ENCODE data around the gene CLCF1. TPM values are rescaled to one million over a fixed set of nuclear protein-coding genes. Genes with fewer than 3 reads are reported as not detected.
A peak's percentile ranks its signal among the peaks of the same experiment; 100 is the strongest.

The CLCF1 gene
- total RNA-seq, 1 donor: 4.7 TPM

DNA sequence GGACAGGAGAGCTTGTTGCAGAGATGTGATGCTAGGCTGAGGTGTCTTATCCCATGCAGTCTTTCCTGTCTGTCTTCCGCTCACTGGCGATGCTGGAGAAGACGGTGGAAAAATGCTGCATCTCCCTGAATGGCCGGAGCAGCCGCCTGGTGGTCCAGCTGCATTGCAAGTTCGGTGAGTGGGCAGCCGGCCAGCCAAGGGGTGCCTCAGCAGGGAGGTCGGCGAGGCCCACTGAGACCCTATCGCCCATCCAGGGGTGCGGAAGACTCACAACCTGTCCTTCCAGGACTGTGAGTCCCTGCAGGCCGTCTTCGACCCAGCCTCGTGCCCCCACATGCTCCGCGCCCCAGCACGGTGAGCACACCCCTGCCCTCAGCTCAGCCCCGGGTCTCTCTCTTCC is 20.0 kb upstream of the CLCF1 start:
- no peak for DNase-seq (ENCODE audit: low read depth)
- TF ChIP-seq, protein P1, sequence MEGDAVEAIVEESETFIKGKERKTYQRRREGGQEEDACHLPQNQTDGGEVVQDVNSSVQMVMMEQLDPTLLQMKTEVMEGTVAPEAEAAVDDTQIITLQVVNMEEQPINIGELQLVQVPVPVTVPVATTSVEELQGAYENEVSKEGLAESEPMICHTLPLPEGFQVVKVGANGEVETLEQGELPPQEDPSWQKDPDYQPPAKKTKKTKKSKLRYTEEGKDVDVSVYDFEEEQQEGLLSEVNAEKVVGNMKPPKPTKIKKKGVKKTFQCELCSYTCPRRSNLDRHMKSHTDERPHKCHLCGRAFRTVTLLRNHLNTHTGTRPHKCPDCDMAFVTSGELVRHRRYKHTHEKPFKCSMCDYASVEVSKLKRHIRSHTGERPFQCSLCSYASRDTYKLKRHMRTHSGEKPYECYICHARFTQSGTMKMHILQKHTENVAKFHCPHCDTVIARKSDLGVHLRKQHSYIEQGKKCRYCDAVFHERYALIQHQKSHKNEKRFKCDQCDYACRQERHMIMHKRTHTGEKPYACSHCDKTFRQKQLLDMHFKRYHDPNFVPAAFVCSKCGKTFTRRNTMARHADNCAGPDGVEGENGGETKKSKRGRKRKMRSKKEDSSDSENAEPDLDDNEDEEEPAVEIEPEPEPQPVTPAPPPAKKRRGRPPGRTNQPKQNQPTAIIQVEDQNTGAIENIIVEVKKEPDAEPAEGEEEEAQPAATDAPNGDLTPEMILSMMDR (IDR thresholded peaks at IDR 0.05; ENCODE audit: insufficient read depth, low read depth, low read length): no peak
- H3K4me3 ChIP-seq (ENCODE audit: low read depth, low read length): no peak overlapping the region

DNA sequence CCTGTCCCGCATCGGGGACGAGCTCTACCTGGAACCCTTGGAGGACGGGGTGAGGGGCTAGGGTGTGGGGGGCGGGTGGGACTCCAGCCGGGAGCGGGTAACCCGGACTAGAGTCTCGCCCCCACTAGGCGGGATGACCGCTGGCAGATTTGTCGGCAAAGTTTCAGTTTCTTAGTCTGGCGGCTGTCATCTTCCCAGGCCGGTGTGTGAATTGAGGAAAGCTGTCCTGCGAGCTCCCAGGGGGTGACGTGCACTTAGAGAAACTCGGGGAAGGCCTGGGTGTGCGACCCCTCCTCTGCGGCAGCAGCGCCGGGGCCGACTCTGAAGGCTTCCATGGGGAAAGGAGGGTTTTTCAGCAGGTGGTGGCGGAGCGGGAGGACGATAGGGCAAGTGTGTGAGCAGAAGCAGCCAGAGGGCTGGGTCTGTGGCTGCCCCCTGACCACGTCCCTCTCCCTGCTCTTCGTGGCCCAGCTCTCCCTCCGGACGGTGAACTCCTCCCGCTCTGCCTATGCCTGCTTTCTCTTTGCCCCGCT is 18.9 kb upstream of the CLCF1 start:
- DNase-seq (ENCODE audit: low read depth): no peak
- peak overlapping the region; percentile 88 for H3K4me3 ChIP-seq (ENCODE audit: low read depth, low read length)
- TF ChIP-seq, protein P1 (IDR thresholded peaks at IDR 0.05; ENCODE audit: insufficient read depth, low read depth, low read length): no peak

DNA sequence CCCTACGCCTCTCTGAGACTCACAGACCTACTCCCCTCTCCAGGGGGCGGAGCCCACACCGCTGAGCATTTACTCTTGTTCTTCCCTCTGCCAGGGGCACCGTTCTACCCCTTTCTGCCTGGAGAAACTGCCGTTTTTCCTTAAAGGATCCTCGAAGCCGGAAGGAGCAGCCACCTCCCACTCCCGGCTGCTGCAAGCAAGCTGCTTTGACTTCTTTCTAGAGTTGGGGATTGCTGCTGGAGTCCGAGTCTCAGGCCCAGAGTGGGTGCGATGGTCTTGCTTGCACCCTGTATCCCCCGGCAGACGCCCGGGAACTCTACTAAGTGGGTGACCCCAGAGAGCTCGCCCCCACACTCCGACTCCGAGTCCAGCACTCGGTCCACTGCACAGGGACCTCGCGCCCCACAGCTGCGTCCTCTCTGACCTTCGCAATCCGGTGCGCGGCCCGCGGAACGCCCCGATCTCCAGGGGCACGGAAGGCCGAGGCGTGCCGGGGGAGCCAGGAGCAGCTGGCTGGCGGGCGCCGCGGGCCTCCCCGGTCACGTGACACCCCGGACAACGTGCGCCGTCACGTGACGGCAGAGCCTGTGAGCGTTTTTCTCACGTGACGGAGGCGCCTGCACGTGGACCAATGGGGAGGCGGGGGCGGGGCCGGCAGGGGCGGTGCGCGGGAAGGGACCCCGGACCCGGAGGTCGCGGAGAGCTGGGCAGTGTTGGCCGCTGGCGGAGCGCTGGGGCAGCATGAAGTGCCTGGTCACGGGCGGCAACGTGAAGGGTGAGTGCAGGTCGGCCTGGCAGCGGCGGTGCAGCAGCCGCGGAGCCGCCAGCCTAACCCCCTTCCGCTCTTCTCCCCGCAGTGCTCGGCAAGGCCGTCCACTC is 18.1 kb upstream of the CLCF1 start, which contains the start of gene RAD9A:
TSS of gene RAD9A (plus strand) at position 683 of the 879 bp plus-strand sequence. CDS start at position 742, 59 bp downstream.
- DNase-seq (ENCODE audit: low read depth): peak; percentile 94
- H3K4me3 ChIP-seq (ENCODE audit: low read depth, low read length): peak within 1 kb of the TSS; percentile 88
- TF ChIP-seq, protein P1 (IDR thresholded peaks at IDR 0.05; ENCODE audit: insufficient read depth, low read depth, low read length): no peak

DNA sequence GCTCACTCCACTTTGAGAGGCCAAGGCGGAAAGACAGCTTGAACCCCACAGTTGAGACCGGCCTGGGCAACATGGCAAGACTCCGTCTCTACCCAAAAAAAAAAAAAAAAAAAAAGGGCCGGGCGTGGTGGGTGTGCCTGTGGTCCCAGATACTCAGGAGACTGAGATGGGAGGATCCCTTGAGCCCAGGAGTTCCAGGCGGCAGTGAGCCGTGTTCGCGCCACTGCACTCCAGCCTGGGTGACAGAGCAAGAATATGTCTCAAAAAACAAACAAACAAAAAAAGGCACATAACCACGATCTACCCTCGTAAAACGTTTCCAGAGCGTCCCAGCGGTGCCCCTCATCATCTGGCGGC is 17.5 kb upstream of the CLCF1 start:
- no peak for DNase-seq (ENCODE audit: low read depth)
- H3K4me3 ChIP-seq (ENCODE audit: low read depth, low read length): peak overlapping the region; percentile 88
- TF ChIP-seq, protein P1 (IDR thresholded peaks at IDR 0.05; ENCODE audit: insufficient read depth, low read depth, low read length): no peak

DNA sequence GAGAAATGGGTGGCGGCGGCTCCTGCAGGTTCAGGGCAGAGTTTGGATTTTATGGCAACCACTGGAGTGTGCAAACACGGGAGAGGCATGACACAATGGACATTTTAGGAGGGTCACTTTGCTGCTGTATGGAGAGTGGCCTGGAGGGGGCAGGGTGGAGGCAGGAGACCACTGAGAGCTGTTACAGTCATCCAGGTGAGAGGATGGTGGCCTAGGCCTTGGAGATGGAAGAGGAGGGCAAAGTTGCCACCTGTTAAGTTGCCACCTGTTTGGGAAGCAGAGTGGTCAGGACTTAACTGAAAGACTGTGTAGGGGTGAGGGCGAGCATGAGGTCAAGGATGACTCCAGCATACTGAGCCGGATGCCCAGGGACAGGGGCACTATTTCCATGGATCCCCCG is 16.1 kb upstream of the CLCF1 start:
- H3K4me3 ChIP-seq (ENCODE audit: low read depth, low read length): no peak overlapping the region
- TF ChIP-seq, protein P1 (IDR thresholded peaks at IDR 0.05; ENCODE audit: insufficient read depth, low read depth, low read length): peak; percentile 70
- DNase-seq (ENCODE audit: low read depth): no peak

DNA sequence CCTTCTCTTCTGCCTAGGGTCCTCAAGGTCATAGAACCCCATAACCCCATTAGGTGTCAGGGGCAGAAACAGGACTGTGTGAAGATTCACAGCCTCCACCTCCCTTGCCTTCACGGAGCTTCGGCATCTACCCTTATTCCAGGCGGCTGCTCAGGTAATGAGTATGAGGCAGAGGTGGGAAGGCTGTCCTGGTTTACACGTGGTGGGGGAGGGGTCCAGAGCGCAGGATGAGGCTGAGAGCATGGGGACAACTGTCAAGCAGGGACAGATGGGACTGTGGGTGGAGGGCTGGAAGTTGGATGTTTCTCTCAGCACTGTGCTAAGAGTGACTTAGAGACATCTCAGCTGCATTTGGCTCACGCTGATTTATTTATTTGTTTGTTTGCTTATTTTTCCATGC is 14.1 kb upstream of the CLCF1 start:
- no peak overlapping the region for H3K4me3 ChIP-seq (ENCODE audit: low read depth, low read length)
- TF ChIP-seq, protein P1 (IDR thresholded peaks at IDR 0.05; ENCODE audit: insufficient read depth, low read depth, low read length): no peak
- no peak for DNase-seq (ENCODE audit: low read depth)

Measured in fibroblast of villous mesenchyme (primary cell).